ENCODE results near the gene FAM234B. TPM values are rescaled to one million over a fixed set of nuclear protein-coding genes. Genes with fewer than 3 reads are reported as not detected.
"Not testable (repeated sequence)": the region's sequence is repeated elsewhere in the genome, so short reads cannot be mapped to it uniquely, and the experiment has no call there.

The FAM234B gene
- total RNA-seq, 1 experiment from 2014 or later, result 5.7 TPM

DNA sequence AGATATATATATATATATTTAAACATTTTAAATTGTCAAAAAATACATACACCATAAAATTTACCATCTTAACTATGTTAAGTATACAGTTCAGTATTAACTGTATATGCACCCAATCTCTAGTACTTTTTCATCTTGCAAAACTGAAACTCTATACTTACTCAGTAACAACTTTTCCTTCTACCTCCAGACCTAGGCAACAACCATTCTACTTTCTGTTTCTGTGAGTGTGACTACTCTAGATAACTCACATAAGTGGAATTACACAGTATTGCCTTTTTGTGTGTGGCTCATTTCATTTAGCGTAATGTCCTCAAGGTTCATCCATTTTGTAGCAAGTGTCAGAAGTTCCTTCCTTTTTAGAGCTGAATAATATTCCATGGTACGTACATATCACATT is 8.2 kb downstream of the FAM234B start:
- Mint-ChIP-seq H3K4me1 (ENCODE audit: insufficient read depth, unreplicated experiment) (no peaks in the 10 kb centered on the region), H3K4me3 (ENCODE audit: unreplicated experiment) (no peak overlapping the region), H3K27ac (ENCODE audit: low read depth, unreplicated experiment) (no peak overlapping the region), H3K9me3 (ENCODE audit: unreplicated experiment) (peaks cover 7% of the 10 kb centered on the region), H3K36me3 (ENCODE audit: insufficient read depth, unreplicated experiment) (no peaks in the 10 kb centered on the region), H3K27me3 (ENCODE audit: insufficient read depth, unreplicated experiment) (no peaks in the 10 kb centered on the region)
- CTCF ChIA-PET, result interaction anchor here (0.7 to 1.3 kb wide), 2 partner anchors 159 to 1704 kb away, joined by 3 to 5 read pairs; no protein-coding TSS in a partner anchor
- intact Hi-C loops (cut with micrococcal nuclease), result no loop called here
- DNase-seq (ENCODE audit: unreplicated experiment), result no peak
- TF ChIP-seq, protein P1, sequence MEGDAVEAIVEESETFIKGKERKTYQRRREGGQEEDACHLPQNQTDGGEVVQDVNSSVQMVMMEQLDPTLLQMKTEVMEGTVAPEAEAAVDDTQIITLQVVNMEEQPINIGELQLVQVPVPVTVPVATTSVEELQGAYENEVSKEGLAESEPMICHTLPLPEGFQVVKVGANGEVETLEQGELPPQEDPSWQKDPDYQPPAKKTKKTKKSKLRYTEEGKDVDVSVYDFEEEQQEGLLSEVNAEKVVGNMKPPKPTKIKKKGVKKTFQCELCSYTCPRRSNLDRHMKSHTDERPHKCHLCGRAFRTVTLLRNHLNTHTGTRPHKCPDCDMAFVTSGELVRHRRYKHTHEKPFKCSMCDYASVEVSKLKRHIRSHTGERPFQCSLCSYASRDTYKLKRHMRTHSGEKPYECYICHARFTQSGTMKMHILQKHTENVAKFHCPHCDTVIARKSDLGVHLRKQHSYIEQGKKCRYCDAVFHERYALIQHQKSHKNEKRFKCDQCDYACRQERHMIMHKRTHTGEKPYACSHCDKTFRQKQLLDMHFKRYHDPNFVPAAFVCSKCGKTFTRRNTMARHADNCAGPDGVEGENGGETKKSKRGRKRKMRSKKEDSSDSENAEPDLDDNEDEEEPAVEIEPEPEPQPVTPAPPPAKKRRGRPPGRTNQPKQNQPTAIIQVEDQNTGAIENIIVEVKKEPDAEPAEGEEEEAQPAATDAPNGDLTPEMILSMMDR (IDR thresholded peaks at IDR 0.05; ENCODE audit: unreplicated experiment), result no peak
- no TSS peak for BruUV-seq (replicated peaks)
- POLR2A ChIA-PET, result interaction anchor here (1.0 to 1.5 kb wide), 4 partner anchors 9 to 19 kb away, joined by 3 to 7 read pairs (median 3); no protein-coding TSS in a partner anchor

DNA sequence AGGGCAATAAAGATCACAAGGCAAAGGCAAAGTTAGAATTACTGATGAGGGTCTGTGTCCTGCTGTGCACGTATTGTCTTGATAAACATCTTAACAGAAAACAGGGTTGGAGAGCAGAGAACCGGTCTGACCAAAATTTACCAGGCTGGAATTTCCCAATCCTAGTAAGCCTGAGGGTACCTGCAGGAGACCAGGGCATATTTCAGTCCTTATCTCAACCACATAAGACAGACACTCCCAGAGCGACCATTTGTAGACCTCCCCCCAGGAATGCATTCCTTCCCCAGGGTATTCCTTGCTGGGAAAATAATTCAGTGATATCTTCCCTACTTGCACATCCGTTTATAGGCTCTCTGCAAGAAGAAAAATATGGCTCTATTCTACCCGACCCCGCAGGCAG is 9.4 kb downstream of the FAM234B start:
- H3K4me1 Mint-ChIP-seq (ENCODE audit: insufficient read depth, unreplicated experiment); CTCF ChIA-PET; H3K36me3 Mint-ChIP-seq (ENCODE audit: insufficient read depth, unreplicated experiment); POLR2A ChIA-PET; intact Hi-C loops (cut with micrococcal nuclease); H3K9me3 Mint-ChIP-seq (ENCODE audit: unreplicated experiment); H3K27me3 Mint-ChIP-seq (ENCODE audit: insufficient read depth, unreplicated experiment); DNase-seq (ENCODE audit: unreplicated experiment); BruUV-seq (replicated peaks); H3K4me3 Mint-ChIP-seq (ENCODE audit: unreplicated experiment); H3K27ac Mint-ChIP-seq (ENCODE audit: low read depth, unreplicated experiment): not testable (repeated sequence)

DNA sequence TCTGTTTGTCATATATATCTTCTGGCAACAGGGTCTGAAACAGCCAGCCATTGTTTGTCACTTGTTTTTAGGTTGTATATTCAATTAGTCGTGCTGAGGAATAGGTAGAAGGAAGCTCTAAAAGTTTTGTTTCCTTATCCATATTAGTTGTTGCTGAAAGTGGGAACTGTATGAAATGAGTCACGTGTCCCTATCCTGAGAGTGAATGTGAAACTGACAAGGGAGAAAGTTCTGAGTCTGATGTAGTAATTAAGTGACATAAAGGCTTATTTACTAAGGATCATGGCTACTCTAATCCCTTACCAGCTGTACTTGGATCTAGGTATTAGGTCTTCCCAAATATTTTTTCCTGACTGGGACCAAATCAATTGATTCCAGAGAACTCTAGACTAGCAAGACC is 16.4 kb downstream of the FAM234B start:
- no TSS peak for BruUV-seq (replicated peaks)
- no peaks in the 10 kb centered on the region for H3K4me1 Mint-ChIP-seq (ENCODE audit: insufficient read depth, unreplicated experiment)
- H3K36me3 Mint-ChIP-seq (ENCODE audit: insufficient read depth, unreplicated experiment), result peaks cover 15% of the 10 kb centered on the region
- no peaks in the 10 kb centered on the region for H3K9me3 Mint-ChIP-seq (ENCODE audit: unreplicated experiment)
- ChIA-PET CTCF (interaction anchor here (0.7 kb wide), 1 partner anchor 146 kb away, joined by 3 read pairs; no protein-coding TSS in a partner anchor), POLR2A (no interaction called here)
- intact Hi-C loops (cut with micrococcal nuclease), result no loop called here
- TF ChIP-seq, protein P1 (IDR thresholded peaks at IDR 0.05; ENCODE audit: unreplicated experiment), result no peak
- H3K27ac Mint-ChIP-seq (ENCODE audit: low read depth, unreplicated experiment), result no peak overlapping the region
- H3K4me3 Mint-ChIP-seq (ENCODE audit: unreplicated experiment), result no peak overlapping the region
- no peaks in the 10 kb centered on the region for H3K27me3 Mint-ChIP-seq (ENCODE audit: insufficient read depth, unreplicated experiment)
- DNase-seq (ENCODE audit: unreplicated experiment), result no peak

DNA sequence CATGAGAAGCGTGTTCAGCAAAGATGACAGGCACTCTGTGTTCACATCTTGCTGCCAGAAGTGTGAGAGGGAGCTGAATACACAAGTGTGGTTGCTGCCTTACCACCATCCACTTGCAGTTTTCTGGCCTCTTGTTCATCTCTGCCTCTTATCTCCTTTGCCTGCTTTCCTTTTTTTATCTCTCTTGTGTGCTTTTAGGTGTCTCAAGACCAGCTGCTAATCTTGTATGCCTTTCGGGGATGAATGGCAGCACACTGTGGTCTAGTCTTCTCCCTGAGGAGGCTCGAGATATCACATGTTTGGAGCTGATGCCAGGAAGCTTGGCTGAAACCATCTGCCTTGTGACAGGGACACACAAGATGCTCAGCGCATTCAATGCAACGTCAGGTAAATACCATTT is 17.2 kb downstream of the FAM234B start:
- intact Hi-C loops (cut with micrococcal nuclease), result no loop called here
- CTCF ChIA-PET, result no interaction called here
- Mint-ChIP-seq H3K36me3 (ENCODE audit: insufficient read depth, unreplicated experiment) (peaks cover 15% of the 10 kb centered on the region), H3K9me3 (ENCODE audit: unreplicated experiment) (no peaks in the 10 kb centered on the region), H3K4me1 (ENCODE audit: insufficient read depth, unreplicated experiment) (no peaks in the 10 kb centered on the region), H3K27me3 (ENCODE audit: insufficient read depth, unreplicated experiment) (no peaks in the 10 kb centered on the region), H3K27ac (ENCODE audit: low read depth, unreplicated experiment) (no peak overlapping the region), H3K4me3 (ENCODE audit: unreplicated experiment) (no peak overlapping the region)
- TF ChIP-seq, protein P1 (IDR thresholded peaks at IDR 0.05; ENCODE audit: unreplicated experiment), result no peak
- no peak for DNase-seq (ENCODE audit: unreplicated experiment)
- POLR2A ChIA-PET, result no interaction called here
- no TSS peak for BruUV-seq (replicated peaks)

DNA sequence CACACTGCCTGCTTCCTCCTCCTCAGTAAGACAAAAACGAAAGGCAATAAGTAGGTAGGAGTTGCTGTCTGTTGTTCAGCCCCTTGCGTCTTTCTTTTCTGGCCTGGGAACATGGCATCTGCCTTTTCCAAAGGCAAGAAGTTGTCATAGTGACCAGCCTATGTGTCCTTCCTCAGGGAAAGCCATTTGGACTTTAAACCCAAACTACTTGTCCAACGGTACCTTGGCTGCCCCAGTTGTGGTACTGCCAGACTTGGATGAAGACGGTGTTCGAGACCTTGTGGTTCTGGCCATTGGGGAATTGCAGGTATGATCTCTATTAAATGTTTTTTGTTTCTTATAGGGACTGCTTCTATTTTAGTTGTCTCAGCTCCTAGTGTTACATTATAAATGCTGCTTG is 18.5 kb downstream of the FAM234B start:
- H3K9me3 Mint-ChIP-seq (ENCODE audit: unreplicated experiment), result no peaks in the 10 kb centered on the region

More for the DNA sequence above, 18.5 kb downstream of the FAM234B start:
- Mint-ChIP-seq H3K27ac (ENCODE audit: low read depth, unreplicated experiment) (no peak overlapping the region), H3K27me3 (ENCODE audit: insufficient read depth, unreplicated experiment) (no peaks in the 10 kb centered on the region), H3K4me3 (ENCODE audit: unreplicated experiment) (no peak overlapping the region), H3K4me1 (ENCODE audit: insufficient read depth, unreplicated experiment) (no peaks in the 10 kb centered on the region), H3K36me3 (ENCODE audit: insufficient read depth, unreplicated experiment) (peaks cover 15% of the 10 kb centered on the region)
- no peak for DNase-seq (ENCODE audit: unreplicated experiment)
- TF ChIP-seq, protein P1 (IDR thresholded peaks at IDR 0.05; ENCODE audit: unreplicated experiment), result no peak
- ChIA-PET POLR2A (interaction anchor here (0.9 to 1.0 kb wide), 2 partner anchors 11 kb away, joined by 3 to 7 read pairs; no protein-coding TSS in a partner anchor), CTCF (interaction anchor here (0.7 kb wide), 1 partner anchor 87 kb away, joined by 4 read pairs; no protein-coding TSS in a partner anchor)
- intact Hi-C loops (cut with micrococcal nuclease), result no loop called here
- BruUV-seq (replicated peaks), result no TSS peak
